Measurements from ENCODE around the gene HUWE1.
"Not testable (repeated sequence)": the region's sequence is repeated elsewhere in the genome, so short reads cannot be mapped to it uniquely, and the experiment has no call there.

HUWE1 gene

GRCh38 chrX:53729751-53730150, 43.2 kb upstream of the HUWE1 start (continued):
- TF ChIP-seq PATZ1 (CRISPR knock-in tag; IDR thresholded peaks at IDR 0.05; ENCODE audit: borderline replicate concordance) (no peak), CREB5 (CRISPR knock-in tag; IDR thresholded peaks at IDR 0.05; ENCODE audit: low read depth) (no peak), ZFP3 (CRISPR knock-in tag; IDR thresholded peaks at IDR 0.05) (no peak)

- TF ChIP-seq TCF4 (CRISPR knock-in tag; IDR thresholded peaks at IDR 0.05; ENCODE audit: borderline replicate concordance): no peak
- ATAC-seq: no peak
These were observed 42.0 kb upstream of the HUWE1 start for GRCh38 chrX:53728506-53728905.

- TF ChIP-seq CSDC2 (CRISPR knock-in tag; IDR thresholded peaks at IDR 0.05) (no peak), ARNTL (CRISPR knock-in tag; IDR thresholded peaks at IDR 0.05; ENCODE audit: borderline replicate concordance, low read depth) (no peak), PATZ1 (CRISPR knock-in tag; IDR thresholded peaks at IDR 0.05; ENCODE audit: borderline replicate concordance) (no peak), ISL1 (CRISPR knock-in tag; IDR thresholded peaks at IDR 0.05) (no peak), OSR1 (CRISPR knock-in tag; IDR thresholded peaks at IDR 0.05) (no peak), ZFP30 (CRISPR knock-in tag; IDR thresholded peaks at IDR 0.05) (no peak), RARB (CRISPR knock-in tag; IDR thresholded peaks at IDR 0.05) (no peak), BACH2 (CRISPR knock-in tag; IDR thresholded peaks at IDR 0.05; ENCODE audit: borderline replicate concordance) (no peak), PPARA (CRISPR knock-in tag; IDR thresholded peaks at IDR 0.05; ENCODE audit: borderline replicate concordance) (no peak), ZNF70 (CRISPR knock-in tag; IDR thresholded peaks at IDR 0.05) (no peak), ZNF565 (CRISPR knock-in tag; conservative IDR thresholded peaks at IDR 0.05; ENCODE audit: low read depth) (no peak), ZC3H10 (CRISPR knock-in tag; IDR thresholded peaks at IDR 0.05) (no peak), ESRRG (CRISPR knock-in tag; IDR thresholded peaks at IDR 0.05) (no peak), TOX (CRISPR knock-in tag; IDR thresholded peaks at IDR 0.05; ENCODE audit: borderline replicate concordance) (no peak)
- ATAC-seq: no peak
These were observed 38.4 kb upstream of the HUWE1 start for GRCh38 chrX:53724872-53725271.

GRCh38 chrX:53723381-53723780, 36.9 kb upstream of the HUWE1 start:
- no peak for ATAC-seq
- TF ChIP-seq PATZ1 (CRISPR knock-in tag; IDR thresholded peaks at IDR 0.05; ENCODE audit: borderline replicate concordance) (no peak), SNAI2 (CRISPR knock-in tag; IDR thresholded peaks at IDR 0.05) (no peak), TCF4 (CRISPR knock-in tag; IDR thresholded peaks at IDR 0.05; ENCODE audit: borderline replicate concordance) (no peak), ZFP30 (CRISPR knock-in tag; IDR thresholded peaks at IDR 0.05) (no peak)

GRCh38 chrX:53721610-53722009, 35.1 kb upstream of the HUWE1 start:
- not testable (repeated sequence) for ATAC-seq

GRCh38 chrX:53719666-53720065, 33.1 kb upstream of the HUWE1 start:
- not testable (repeated sequence) for ATAC-seq

GRCh38 chrX:53718073-53718472, 31.6 kb upstream of the HUWE1 start:
- ATAC-seq: no peak
- no peak for TF ChIP-seq ISL1 (CRISPR knock-in tag; IDR thresholded peaks at IDR 0.05)
- TF ChIP-seq TSHZ2 (CRISPR knock-in tag; IDR thresholded peaks at IDR 0.05): no peak
- no peak for TF ChIP-seq ZC3H10 (CRISPR knock-in tag; IDR thresholded peaks at IDR 0.05)
- no peak for TF ChIP-seq ARNTL (CRISPR knock-in tag; IDR thresholded peaks at IDR 0.05; ENCODE audit: borderline replicate concordance, low read depth)
- TF ChIP-seq TOX (CRISPR knock-in tag; IDR thresholded peaks at IDR 0.05; ENCODE audit: borderline replicate concordance): no peak
- TF ChIP-seq OSR1 (CRISPR knock-in tag; IDR thresholded peaks at IDR 0.05): no peak
- TF ChIP-seq CSDC2 (CRISPR knock-in tag; IDR thresholded peaks at IDR 0.05): no peak
- no peak for TF ChIP-seq SNAI2 (CRISPR knock-in tag; IDR thresholded peaks at IDR 0.05)
- TF ChIP-seq ESRRG (CRISPR knock-in tag; IDR thresholded peaks at IDR 0.05): no peak
- TF ChIP-seq GLIS3 (CRISPR knock-in tag; IDR thresholded peaks at IDR 0.05): no peak
- TF ChIP-seq ZFP3 (CRISPR knock-in tag; IDR thresholded peaks at IDR 0.05): no peak
- TF ChIP-seq ZFP30 (CRISPR knock-in tag; IDR thresholded peaks at IDR 0.05): no peak
